ENCODE results near the gene ATMIN. TPM values are rescaled to one million over a fixed set of nuclear protein-coding genes. Genes with fewer than 3 reads are reported as not detected.

Gene ATMIN
- total RNA-seq, 1 donor from 2014 or later = 41.3 TPM

- TF ChIP-seq, protein P1, sequence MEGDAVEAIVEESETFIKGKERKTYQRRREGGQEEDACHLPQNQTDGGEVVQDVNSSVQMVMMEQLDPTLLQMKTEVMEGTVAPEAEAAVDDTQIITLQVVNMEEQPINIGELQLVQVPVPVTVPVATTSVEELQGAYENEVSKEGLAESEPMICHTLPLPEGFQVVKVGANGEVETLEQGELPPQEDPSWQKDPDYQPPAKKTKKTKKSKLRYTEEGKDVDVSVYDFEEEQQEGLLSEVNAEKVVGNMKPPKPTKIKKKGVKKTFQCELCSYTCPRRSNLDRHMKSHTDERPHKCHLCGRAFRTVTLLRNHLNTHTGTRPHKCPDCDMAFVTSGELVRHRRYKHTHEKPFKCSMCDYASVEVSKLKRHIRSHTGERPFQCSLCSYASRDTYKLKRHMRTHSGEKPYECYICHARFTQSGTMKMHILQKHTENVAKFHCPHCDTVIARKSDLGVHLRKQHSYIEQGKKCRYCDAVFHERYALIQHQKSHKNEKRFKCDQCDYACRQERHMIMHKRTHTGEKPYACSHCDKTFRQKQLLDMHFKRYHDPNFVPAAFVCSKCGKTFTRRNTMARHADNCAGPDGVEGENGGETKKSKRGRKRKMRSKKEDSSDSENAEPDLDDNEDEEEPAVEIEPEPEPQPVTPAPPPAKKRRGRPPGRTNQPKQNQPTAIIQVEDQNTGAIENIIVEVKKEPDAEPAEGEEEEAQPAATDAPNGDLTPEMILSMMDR (IDR thresholded peaks at IDR 0.05; ENCODE audit: insufficient read depth, low read length, severe bottlenecking) = no peak
- DNase-seq (ENCODE audit: low read depth) (no peak), FAIRE-seq (no peak)
- H3K4me3 ChIP-seq (ENCODE audit: low read depth, low read length) = no peak overlapping the region
- H3K36me3 ChIP-seq (ENCODE audit: control insufficient read depth, insufficient read depth, low read length) = no peaks in the 10 kb centered on the region
- H3K27me3 ChIP-seq (ENCODE audit: control insufficient read depth, insufficient read depth, low read length) = no peaks in the 10 kb centered on the region
Observed at GRCh38 chr16:81061307-81061640, 25.6 kb downstream of the ATMIN start.

GRCh38 chr16:81061871-81062608 is 26.4 kb downstream of the ATMIN start:
- no peaks in the 10 kb centered on the region for H3K27me3 ChIP-seq (ENCODE audit: control insufficient read depth, insufficient read depth, low read length)
- DNase-seq (ENCODE audit: low read depth) = no peak
- no peak for FAIRE-seq
- TF ChIP-seq, protein P1 (IDR thresholded peaks at IDR 0.05; ENCODE audit: insufficient read depth, low read length, severe bottlenecking) = no peak
- no peaks in the 10 kb centered on the region for H3K36me3 ChIP-seq (ENCODE audit: control insufficient read depth, insufficient read depth, low read length)
- H3K4me3 ChIP-seq (ENCODE audit: low read depth, low read length) = no peak overlapping the region

DNA sequence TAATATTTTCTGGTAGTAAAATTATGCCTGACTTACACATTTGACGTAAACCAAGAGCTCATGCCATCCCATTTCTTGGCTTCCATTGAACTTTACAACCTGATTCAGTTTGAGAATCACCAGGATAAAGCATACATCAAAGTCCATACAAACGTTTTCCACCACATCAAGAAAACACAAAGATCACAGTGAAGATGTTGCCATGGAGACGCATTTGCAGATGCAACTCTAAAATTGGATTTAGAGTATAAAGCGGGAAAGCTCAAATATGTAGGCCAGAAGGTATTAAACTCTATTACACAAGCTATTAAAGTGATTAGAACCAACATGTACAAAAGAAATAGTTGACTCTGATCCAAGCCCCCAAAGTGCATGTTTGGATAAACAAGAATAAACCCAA is 31.0 kb downstream of the ATMIN start:
- FAIRE-seq (no peak), DNase-seq (ENCODE audit: low read depth) (no peak)
- H3K27me3 ChIP-seq (ENCODE audit: control insufficient read depth, insufficient read depth, low read length) = no peaks in the 10 kb centered on the region
- H3K36me3 ChIP-seq (ENCODE audit: control insufficient read depth, insufficient read depth, low read length) = no peaks in the 10 kb centered on the region
- no peak overlapping the region for H3K4me3 ChIP-seq (ENCODE audit: low read depth, low read length)
- TF ChIP-seq, protein P1 (IDR thresholded peaks at IDR 0.05; ENCODE audit: insufficient read depth, low read length, severe bottlenecking) = no peak

DNA sequence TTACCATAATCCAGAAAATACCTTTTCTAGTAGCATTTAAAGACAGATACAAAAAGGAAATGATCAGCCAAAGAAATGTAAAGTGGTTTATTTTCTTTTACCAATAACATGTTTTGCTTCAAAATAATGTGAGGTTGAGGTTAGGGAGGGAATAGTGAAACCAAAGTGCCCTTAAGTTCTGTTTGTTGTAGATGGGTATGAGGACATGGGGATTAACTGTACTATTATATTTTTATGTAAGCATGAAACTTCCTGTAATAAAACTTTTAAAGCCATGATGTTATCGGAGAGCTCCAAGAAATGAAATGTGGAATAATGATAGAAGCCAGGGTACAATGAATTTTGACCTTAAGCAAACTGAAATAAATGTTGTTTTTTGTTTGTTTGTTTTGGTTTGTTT is 31.5 kb downstream of the ATMIN start:
- Histone ChIP-seq H3K36me3 (ENCODE audit: control insufficient read depth, insufficient read depth, low read length) (no peaks in the 10 kb centered on the region), H3K4me3 (ENCODE audit: low read depth, low read length) (no peak overlapping the region), H3K27me3 (ENCODE audit: control insufficient read depth, insufficient read depth, low read length) (no peaks in the 10 kb centered on the region)
- TF ChIP-seq, protein P1 (IDR thresholded peaks at IDR 0.05; ENCODE audit: insufficient read depth, low read length, severe bottlenecking) = no peak
- FAIRE-seq (no peak), DNase-seq (ENCODE audit: low read depth) (no peak)

- Histone ChIP-seq H3K36me3 (ENCODE audit: control insufficient read depth, insufficient read depth, low read length) (no peaks in the 10 kb centered on the region), H3K27me3 (ENCODE audit: control insufficient read depth, insufficient read depth, low read length) (no peaks in the 10 kb centered on the region), H3K4me3 (ENCODE audit: low read depth, low read length) (no peak overlapping the region)
- TF ChIP-seq, protein P1 (IDR thresholded peaks at IDR 0.05; ENCODE audit: insufficient read depth, low read length, severe bottlenecking) = no peak
- FAIRE-seq (no peak), DNase-seq (ENCODE audit: low read depth) (no peak)
Observed at GRCh38 chr16:81069063-81069462, 33.4 kb downstream of the ATMIN start.

- Histone ChIP-seq H3K36me3 (ENCODE audit: control insufficient read depth, insufficient read depth, low read length) (no peaks in the 10 kb centered on the region), H3K27me3 (ENCODE audit: control insufficient read depth, insufficient read depth, low read length) (no peaks in the 10 kb centered on the region), H3K4me3 (ENCODE audit: low read depth, low read length) (no peak overlapping the region)
- no peak for DNase-seq (ENCODE audit: low read depth)
- TF ChIP-seq, protein P1 (IDR thresholded peaks at IDR 0.05; ENCODE audit: insufficient read depth, low read length, severe bottlenecking) = no peak
- FAIRE-seq = no peak
Observed at GRCh38 chr16:81070979-81071378, 35.3 kb downstream of the ATMIN start.

Data from bronchial epithelial cell (primary cell).